ENCODE measurements around the gene DNAJC1. TPM values are rescaled to one million over a fixed set of nuclear protein-coding genes. Genes with fewer than 3 reads are reported as not detected.
A peak's percentile ranks its signal among the peaks of the same experiment; 100 is the strongest.

DNAJC1 gene
- polyA plus RNA-seq, 1 donor from 2014 or later: 15.9 TPM

DNA sequence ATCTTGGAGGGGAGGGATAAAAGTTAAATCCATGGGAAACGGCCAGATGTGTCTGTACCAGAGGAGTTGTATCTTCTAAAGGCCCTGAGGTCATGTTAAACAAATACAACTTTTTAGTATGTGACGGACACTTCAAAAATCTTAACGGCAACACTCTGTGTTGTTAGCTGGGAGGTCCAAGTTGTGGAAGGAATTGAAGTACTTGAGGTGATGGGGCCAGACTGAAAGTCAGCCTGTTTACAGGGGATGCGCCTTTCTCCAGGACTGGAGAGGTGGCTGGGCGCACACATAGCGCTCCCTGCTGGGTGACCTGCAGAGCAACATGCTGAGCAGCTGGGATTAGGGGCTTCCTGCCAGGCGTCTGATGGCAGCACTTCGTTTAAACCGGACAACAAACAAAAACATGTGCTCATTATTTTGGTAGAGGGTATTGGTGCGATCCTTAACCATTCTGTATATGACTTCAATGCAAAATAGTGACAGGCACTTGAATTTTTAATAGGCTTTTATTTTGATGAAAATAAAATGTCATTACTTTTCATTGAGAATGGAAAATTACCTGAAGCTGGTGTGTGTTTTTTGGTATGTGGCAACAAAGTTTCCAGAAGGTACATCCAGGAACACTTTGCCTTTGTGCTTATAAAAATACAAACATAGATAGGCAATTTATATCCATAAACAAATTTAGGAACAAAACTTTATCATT, 271.3 kb downstream of the DNAJC1 start:
- H3K9me2 ChIP-seq (ENCODE audit: insufficient read depth, low read length): no peaks in the 10 kb centered on the region
- no peaks in the 10 kb centered on the region for H4K20me1 ChIP-seq (ENCODE audit: insufficient read depth)
- H3K36me3 ChIP-seq (ENCODE audit: insufficient read depth, low read length): no peaks in the 10 kb centered on the region

DNA sequence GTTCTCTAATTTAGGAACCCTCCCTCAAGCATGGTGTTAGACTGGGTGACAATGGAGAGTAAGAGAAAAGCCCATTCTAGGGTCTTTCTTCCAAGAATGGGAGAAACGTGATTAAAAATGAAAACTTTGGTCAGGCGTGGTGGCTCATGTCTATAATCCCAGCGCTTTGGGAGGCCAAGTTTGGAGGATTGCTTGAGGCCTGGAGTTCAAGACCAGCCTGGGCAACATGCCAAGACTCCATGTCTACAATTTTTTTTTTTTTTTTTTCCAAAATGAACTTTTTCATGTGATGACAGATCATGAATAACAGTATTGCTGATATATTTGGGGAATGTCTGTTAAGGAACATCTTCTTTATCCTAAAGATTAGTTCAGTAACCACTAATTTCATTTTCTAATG, 274.9 kb downstream of the DNAJC1 start:
- H3K36me3 ChIP-seq (ENCODE audit: insufficient read depth, low read length): no peaks in the 10 kb centered on the region
- no peaks in the 10 kb centered on the region for H3K79me2 ChIP-seq (replicated peaks; ENCODE audit: insufficient read depth, low read length)
- H2AFZ ChIP-seq (ENCODE audit: low read depth, low read length): no peak overlapping the region
- H3K27me3 ChIP-seq (ENCODE audit: insufficient read depth, low read depth, low read length): no peaks in the 10 kb centered on the region
- no peak overlapping the region for H3K9ac ChIP-seq (ENCODE audit: low read length)
- H3K9me2 ChIP-seq (ENCODE audit: insufficient read depth, low read length): no peaks in the 10 kb centered on the region
- H3K4me3 ChIP-seq (ENCODE audit: low read length): no peak overlapping the region
- TF ChIP-seq POLR2AphosphoS5 (IDR thresholded peaks at IDR 0.05): no peak
- no peak for TF ChIP-seq SMC3 (conservative IDR thresholded peaks at IDR 0.05; ENCODE audit: poor library complexity)
- TF ChIP-seq, protein P1, sequence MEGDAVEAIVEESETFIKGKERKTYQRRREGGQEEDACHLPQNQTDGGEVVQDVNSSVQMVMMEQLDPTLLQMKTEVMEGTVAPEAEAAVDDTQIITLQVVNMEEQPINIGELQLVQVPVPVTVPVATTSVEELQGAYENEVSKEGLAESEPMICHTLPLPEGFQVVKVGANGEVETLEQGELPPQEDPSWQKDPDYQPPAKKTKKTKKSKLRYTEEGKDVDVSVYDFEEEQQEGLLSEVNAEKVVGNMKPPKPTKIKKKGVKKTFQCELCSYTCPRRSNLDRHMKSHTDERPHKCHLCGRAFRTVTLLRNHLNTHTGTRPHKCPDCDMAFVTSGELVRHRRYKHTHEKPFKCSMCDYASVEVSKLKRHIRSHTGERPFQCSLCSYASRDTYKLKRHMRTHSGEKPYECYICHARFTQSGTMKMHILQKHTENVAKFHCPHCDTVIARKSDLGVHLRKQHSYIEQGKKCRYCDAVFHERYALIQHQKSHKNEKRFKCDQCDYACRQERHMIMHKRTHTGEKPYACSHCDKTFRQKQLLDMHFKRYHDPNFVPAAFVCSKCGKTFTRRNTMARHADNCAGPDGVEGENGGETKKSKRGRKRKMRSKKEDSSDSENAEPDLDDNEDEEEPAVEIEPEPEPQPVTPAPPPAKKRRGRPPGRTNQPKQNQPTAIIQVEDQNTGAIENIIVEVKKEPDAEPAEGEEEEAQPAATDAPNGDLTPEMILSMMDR (IDR thresholded peaks at IDR 0.05; ENCODE audit: poor library complexity, severe bottlenecking): no peak
- TF ChIP-seq TAF1 (IDR thresholded peaks at IDR 0.05; ENCODE audit: low read depth): no peak
- TF ChIP-seq RAD21 (conservative IDR thresholded peaks at IDR 0.05): no peak
- TF ChIP-seq EP300 (conservative IDR thresholded peaks at IDR 0.05; ENCODE audit: poor library complexity, severe bottlenecking): no peak
- TF ChIP-seq REST (IDR thresholded peaks at IDR 0.05; ENCODE audit: borderline replicate concordance): no peak
- no peak for TF ChIP-seq MXI1 (conservative IDR thresholded peaks at IDR 0.05; ENCODE audit: poor library complexity, severe bottlenecking)
- H3F3A ChIP-seq (ENCODE audit: insufficient read depth, low read length, poor library complexity, severe bottlenecking): peaks cover 6% of the 10 kb centered on the region
- H4K20me1 ChIP-seq (ENCODE audit: insufficient read depth): no peaks in the 10 kb centered on the region
- no peaks in the 10 kb centered on the region for H3K9me3 ChIP-seq (ENCODE audit: low read length)
- H3K4me2 ChIP-seq (ENCODE audit: low read length): no peak overlapping the region
- peak overlapping the region; percentile 77 for H3K27ac ChIP-seq (ENCODE audit: low read length)

More for the DNA sequence above, 271.3 kb downstream of the DNAJC1 start:
- no peak overlapping the region for H3K4me2 ChIP-seq (ENCODE audit: low read length)
- H3K9ac ChIP-seq (ENCODE audit: low read length): no peak overlapping the region
- no peaks in the 10 kb centered on the region for H3K9me3 ChIP-seq (ENCODE audit: low read length)
- H3K27me3 ChIP-seq (ENCODE audit: insufficient read depth, low read depth, low read length): no peaks in the 10 kb centered on the region
- no peak overlapping the region for H3K27ac ChIP-seq (ENCODE audit: low read length)
- TF ChIP-seq EZH2 (IDR thresholded peaks at IDR 0.05; ENCODE audit: borderline replicate concordance, insufficient read depth, low read length, poor library complexity, severe bottlenecking): no peak
- TF ChIP-seq MXI1 (conservative IDR thresholded peaks at IDR 0.05; ENCODE audit: poor library complexity, severe bottlenecking): peak; percentile 17
- TF ChIP-seq, protein P1 (IDR thresholded peaks at IDR 0.05; ENCODE audit: poor library complexity, severe bottlenecking): peak; percentile 80
- TF ChIP-seq RAD21 (conservative IDR thresholded peaks at IDR 0.05): peak; percentile 82
- peak; percentile 85 for TF ChIP-seq SMC3 (conservative IDR thresholded peaks at IDR 0.05; ENCODE audit: poor library complexity)
- H3K4me3 ChIP-seq (ENCODE audit: low read length): no peak overlapping the region
- no peak overlapping the region for H2AFZ ChIP-seq (ENCODE audit: low read depth, low read length)
- peaks cover under 1% of the 10 kb centered on the region for H3F3A ChIP-seq (ENCODE audit: insufficient read depth, low read length, poor library complexity, severe bottlenecking)
- H3K79me2 ChIP-seq (replicated peaks; ENCODE audit: insufficient read depth, low read length): no peaks in the 10 kb centered on the region

Data from neural cell (in vitro differentiated cells).